CD4-positive, alpha-beta T cell (primary cell): ENCODE data around the gene TCTA. TPM values are rescaled to one million over a fixed set of nuclear protein-coding genes. Genes with fewer than 3 reads are reported as not detected.
A peak's percentile ranks its signal among the peaks of the same experiment; 100 is the strongest.

Source experiments
- ATAC-seq: fragments of 200-7000 bp; cut with Tn5 transposase; one replicate; pipeline ENCODE4 v1.10.0; 2022; ENCODE audit warnings: mild to moderate bottlenecking; ENCODE audit not compliant: poor library complexity
- CTCF ChIA-PET: fragments of 350-600 bp; sonication (Branson Sonifier 250); formaldehyde crosslinking; loops from one replicate; lab custom pipeline; 2021; ENCODE audit warnings: antibody characterized with exemption, inconsistent platforms; lab: Charles Lee
- POLR2A ChIA-PET: fragments of 350-600 bp; sonication (Branson Sonifier 250); formaldehyde crosslinking; loops from one replicate; lab custom pipeline; 2021; ENCODE audit warnings: antibody characterized with exemption, inconsistent platforms; lab: Charles Lee
- DNase-seq, 14 experiments: peaks; one replicate each; pipeline ENCODE4 v3.0.0-alpha.2; 2013 to 2020; ENCODE audit warnings: mixed read lengths in 2 of 14
- H3K27ac ChIP-seq, 2 donors: one replicate each; pipeline versions ENCODE4 v1.5.1 to v1.7.0; 2013; ENCODE audit warnings: low read length in 2 of 2, low read depth in 1 of 2, mild to moderate bottlenecking in 1 of 2
- H3K27me3 ChIP-seq, 2 experiments: 1 replicate in 1 of 2; 2 replicates in 1 of 2; pipeline versions ENCODE4 v1.6.1 to v1.7.0; 2013; ENCODE audit warnings: low read length in 2 of 2, control low read depth in 1 of 2, mild to moderate bottlenecking in 1 of 2, moderate library complexity in 1 of 2; ENCODE audit not compliant: insufficient read depth in 2 of 2, control insufficient read depth in 1 of 2
- H3K36me3 ChIP-seq: one replicate; pipeline ENCODE4 v1.6.1; 2013; ENCODE audit warnings: low read length, control low read depth; ENCODE audit not compliant: insufficient read depth
- H3K4me1 ChIP-seq: one replicate; pipeline ENCODE4 v1.6.1; 2013; ENCODE audit warnings: low read length, control low read depth; ENCODE audit not compliant: insufficient read depth
- H3K4me3 ChIP-seq: one replicate; pipeline ENCODE4 v1.5.1; 2013; ENCODE audit warnings: mild to moderate bottlenecking, low read length, moderate library complexity
- H3K9me3 ChIP-seq, 2 experiments: 1 replicate in 1 of 2; 2 replicates in 1 of 2; pipeline versions ENCODE4 v1.6.1 to v1.7.0; 2013; ENCODE audit warnings: low read length in 2 of 2, mild to moderate bottlenecking in 2 of 2, control low read depth in 1 of 2, moderate library complexity in 1 of 2; ENCODE audit not compliant: control insufficient read depth in 1 of 2, insufficient read depth in 1 of 2
- H3K27ac Mint-ChIP-seq: one replicate; pipeline ENCODE4 v1.8.0; 2020; ENCODE audit warnings: mixed read lengths
- H3K27me3 Mint-ChIP-seq: one replicate; pipeline ENCODE4 v1.8.0; 2021; ENCODE audit warnings: mixed read lengths
- H3K36me3 Mint-ChIP-seq: one replicate; pipeline ENCODE4 v1.8.0; 2021; ENCODE audit warnings: low read depth, mixed read lengths
- H3K4me1 Mint-ChIP-seq: one replicate; pipeline ENCODE4 v1.8.0; 2021; ENCODE audit warnings: low read depth, mixed read lengths
- H3K4me3 Mint-ChIP-seq: one replicate; pipeline ENCODE4 v1.8.0; 2020; ENCODE audit warnings: mild to moderate bottlenecking, mixed read lengths
- H3K9me3 Mint-ChIP-seq: one replicate; pipeline ENCODE4 v1.8.0; 2020; ENCODE audit warnings: mixed read lengths
- intact Hi-C, 2 experiments: fragments of 100-400 bp; cut with DNase I in 1 of 2; cut with micrococcal nuclease in 1 of 2; formaldehyde crosslinking; loops; one replicate each; pipeline versions ENCODE4 v1.15.1 to v1.9.0; 2023 to 2025; cut with DNase I, micrococcal nuclease
- total RNA-seq, 174 experiments: library from RNA in 2 of 174; stranded (reverse) in 2 of 174; gene quantifications; one replicate each; pipeline ENCODE4 v1.2.3 and lab custom pipeline; 2021 to 2026
- TF ChIP-seq, protein P1 (sequence below): fragments of 200-600 bp; IDR thresholded peaks from one replicate; pipeline ENCODE4 v1.8.0; 2022; ENCODE audit warnings: antibody characterized with exemption, mild to moderate bottlenecking

The TCTA gene
- total RNA-seq, 2 experiments from 2014 or later: 21.4 to 22.0 TPM

DNA sequence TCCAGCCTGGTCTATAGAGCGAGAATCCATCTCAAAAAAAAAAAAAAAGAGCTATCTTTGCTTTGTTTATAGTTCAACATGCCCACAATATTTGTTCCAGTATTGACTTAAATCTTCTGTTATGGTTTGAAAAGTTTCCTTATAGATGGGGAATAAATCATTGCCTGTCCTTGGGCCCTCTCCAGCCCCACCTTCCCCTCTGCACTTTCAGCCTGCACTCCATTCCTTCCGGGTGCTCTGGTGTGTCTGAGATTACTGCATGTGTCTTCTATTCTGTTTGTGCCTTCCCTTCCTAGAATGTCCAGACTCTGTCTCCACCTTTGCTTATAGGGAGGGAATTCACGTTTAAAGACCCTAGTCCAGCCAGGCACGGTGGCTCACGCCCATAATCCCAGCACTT lies 28.8 kb upstream of the TCTA start:
- H3K4me3 Mint-ChIP-seq: no peak overlapping the region
- Histone ChIP-seq H3K9me3 (no peaks in the 10 kb centered on the region), H3K36me3 (peaks cover 10% of the 10 kb centered on the region), H3K4me3 (no peak overlapping the region), H3K27ac (no peak overlapping the region), H3K4me1 (peaks cover 62% of the 10 kb centered on the region), H3K27me3 (no peaks in the 10 kb centered on the region)
- intact Hi-C loops: no loop called here
- TF ChIP-seq, protein P1, sequence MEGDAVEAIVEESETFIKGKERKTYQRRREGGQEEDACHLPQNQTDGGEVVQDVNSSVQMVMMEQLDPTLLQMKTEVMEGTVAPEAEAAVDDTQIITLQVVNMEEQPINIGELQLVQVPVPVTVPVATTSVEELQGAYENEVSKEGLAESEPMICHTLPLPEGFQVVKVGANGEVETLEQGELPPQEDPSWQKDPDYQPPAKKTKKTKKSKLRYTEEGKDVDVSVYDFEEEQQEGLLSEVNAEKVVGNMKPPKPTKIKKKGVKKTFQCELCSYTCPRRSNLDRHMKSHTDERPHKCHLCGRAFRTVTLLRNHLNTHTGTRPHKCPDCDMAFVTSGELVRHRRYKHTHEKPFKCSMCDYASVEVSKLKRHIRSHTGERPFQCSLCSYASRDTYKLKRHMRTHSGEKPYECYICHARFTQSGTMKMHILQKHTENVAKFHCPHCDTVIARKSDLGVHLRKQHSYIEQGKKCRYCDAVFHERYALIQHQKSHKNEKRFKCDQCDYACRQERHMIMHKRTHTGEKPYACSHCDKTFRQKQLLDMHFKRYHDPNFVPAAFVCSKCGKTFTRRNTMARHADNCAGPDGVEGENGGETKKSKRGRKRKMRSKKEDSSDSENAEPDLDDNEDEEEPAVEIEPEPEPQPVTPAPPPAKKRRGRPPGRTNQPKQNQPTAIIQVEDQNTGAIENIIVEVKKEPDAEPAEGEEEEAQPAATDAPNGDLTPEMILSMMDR: no peak
- H3K27ac Mint-ChIP-seq: peak overlapping the region; percentile 3
- ChIA-PET CTCF (interaction anchor here (0.7 kb wide), 1 partner anchor 487 kb away, joined by 3 read pairs; no protein-coding TSS in a partner anchor), POLR2A (no interaction called here)
- ATAC-seq: no peak
- DNase-seq: no peak
- no peaks in the 10 kb centered on the region for H3K9me3 Mint-ChIP-seq
- H3K27me3 Mint-ChIP-seq: no peaks in the 10 kb centered on the region
- peaks cover 69% of the 10 kb centered on the region for H3K4me1 Mint-ChIP-seq
- peaks cover 21% of the 10 kb centered on the region for H3K36me3 Mint-ChIP-seq

DNA sequence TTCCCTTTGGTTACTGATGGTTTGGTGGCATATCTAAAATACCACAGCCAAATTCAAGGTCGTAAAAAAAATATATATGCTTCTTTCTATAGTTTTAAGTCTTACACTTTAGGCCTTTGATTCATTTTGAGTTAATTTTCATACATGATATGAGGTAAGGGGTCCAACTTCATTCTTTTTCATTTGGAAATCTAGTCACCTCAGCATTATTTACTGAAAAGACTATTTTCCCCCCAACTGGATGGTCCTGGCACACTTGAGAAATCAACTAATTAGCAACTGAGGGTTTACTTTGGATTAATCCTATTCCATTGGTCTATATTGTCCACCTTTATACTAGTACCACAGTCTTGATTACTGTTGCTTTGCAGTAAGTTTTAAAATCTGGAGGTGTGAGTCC lies 26.6 kb upstream of the TCTA start:
- Mint-ChIP-seq H3K27ac (peak overlapping the region; percentile 66), H3K4me1 (peaks cover 60% of the 10 kb centered on the region), H3K9me3 (no peaks in the 10 kb centered on the region), H3K36me3 (peaks cover 30% of the 10 kb centered on the region), H3K27me3 (no peaks in the 10 kb centered on the region), H3K4me3 (peak overlapping the region; percentile 7)
- ATAC-seq (no peak), DNase-seq (no peak)
- Histone ChIP-seq H3K36me3 (peaks cover 12% of the 10 kb centered on the region), H3K4me3 (no peak overlapping the region), H3K27ac (no peak overlapping the region), H3K27me3 (no peaks in the 10 kb centered on the region), H3K9me3 (no peaks in the 10 kb centered on the region), H3K4me1 (peaks cover 65% of the 10 kb centered on the region)
- ChIA-PET POLR2A (no interaction called here), CTCF (interaction anchor here (1.3 kb wide), 1 partner anchor 45 kb away, joined by 4 read pairs; no protein-coding TSS in a partner anchor)
- TF ChIP-seq, protein P1: no peak
- intact Hi-C loops: no loop called here

DNA sequence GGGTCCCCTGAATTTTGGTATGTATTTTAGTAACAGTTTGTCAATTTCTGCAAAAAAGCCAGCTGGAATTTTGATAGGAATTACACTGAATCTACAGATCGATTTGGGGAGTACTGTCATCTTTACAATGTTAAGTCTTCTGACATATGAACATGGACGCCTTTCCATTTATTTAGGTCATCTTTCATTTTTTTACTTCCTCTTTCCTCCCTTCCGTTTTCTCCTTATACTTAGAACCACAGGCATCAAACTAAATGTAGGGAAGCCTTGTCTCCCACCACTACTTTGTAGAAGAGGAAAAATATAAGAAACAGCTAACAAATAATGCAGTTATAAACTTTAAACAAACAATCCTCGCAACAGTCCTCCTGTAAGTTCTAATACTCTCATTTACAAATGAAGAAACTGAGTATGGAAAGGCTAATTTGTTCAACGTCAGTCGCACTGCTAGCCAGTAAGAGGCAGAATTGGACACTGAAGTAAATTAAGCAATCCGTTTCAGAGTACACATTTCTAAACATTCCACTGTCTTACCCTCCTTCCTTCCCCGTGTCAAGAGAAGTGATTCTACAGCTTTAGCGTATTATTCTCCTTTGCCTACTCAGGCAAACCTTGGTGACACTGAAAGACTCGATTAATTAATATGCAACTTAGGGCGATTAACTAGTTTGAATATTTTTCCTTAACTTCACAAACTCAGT lies 26.0 kb upstream of the TCTA start:
- ChIA-PET POLR2A (interaction anchor here (0.6 kb wide), 1 partner anchor 19 kb away, joined by 3 read pairs; no protein-coding TSS in a partner anchor), CTCF (interaction anchor here (0.6 to 1.3 kb wide), 2 partner anchors 46 to 595 kb away, joined by 4 read pairs; no protein-coding TSS in a partner anchor)
- Histone ChIP-seq H3K36me3 (peaks cover 12% of the 10 kb centered on the region), H3K4me1 (peaks cover 66% of the 10 kb centered on the region), H3K27me3 (no peaks in the 10 kb centered on the region), H3K4me3 (no peak overlapping the region), H3K9me3 (no peaks in the 10 kb centered on the region), H3K27ac (no peak overlapping the region)
- Mint-ChIP-seq H3K4me1 (peaks cover 58% of the 10 kb centered on the region), H3K36me3 (peaks cover 31% of the 10 kb centered on the region), H3K27me3 (no peaks in the 10 kb centered on the region), H3K9me3 (no peaks in the 10 kb centered on the region), H3K27ac (peak overlapping the region; percentile 66), H3K4me3 (peak overlapping the region; percentile 40)
- ATAC-seq: no peak
- no peak for DNase-seq
- intact Hi-C loops: no loop called here
- TF ChIP-seq, protein P1: no peak
